GM13977 (cell line): ENCODE measurements around the gene IRAK3.
"Not testable (repeated sequence)": the region's sequence is repeated elsewhere in the genome, so short reads cannot be mapped to it uniquely, and the experiment has no call there.

Source experiments
- DNase-seq: peaks from one replicate; pipeline ENCODE4 v3.0.0; 2012; ENCODE audit warnings: low spot score
- in situ Hi-C: fragments of 300-500 bp; cut with MboI; formaldehyde crosslinking; loops from one replicate; pipeline ENCODE4 v1.12.0; 2022; ENCODE audit warnings: low sequenced_read_pairs, low pct_unique_long_range_greater_than_20kb, mixed read lengths, inconsistent platforms; ENCODE audit not compliant: unreplicated experiment
- TF ChIP-seq, protein P1 (sequence below): IDR thresholded peaks from 2 replicates; pipeline ENCODE4 v1.5.1; 2012; ENCODE audit warnings: mild to moderate bottlenecking, control low read depth; ENCODE audit not compliant: insufficient read depth; ENCODE audit errors: extremely low read depth, missing control alignments

IRAK3 gene

GRCh38 chr12:66290716-66291200, 101.7 kb downstream of the IRAK3 start:
- TF ChIP-seq, protein P1, sequence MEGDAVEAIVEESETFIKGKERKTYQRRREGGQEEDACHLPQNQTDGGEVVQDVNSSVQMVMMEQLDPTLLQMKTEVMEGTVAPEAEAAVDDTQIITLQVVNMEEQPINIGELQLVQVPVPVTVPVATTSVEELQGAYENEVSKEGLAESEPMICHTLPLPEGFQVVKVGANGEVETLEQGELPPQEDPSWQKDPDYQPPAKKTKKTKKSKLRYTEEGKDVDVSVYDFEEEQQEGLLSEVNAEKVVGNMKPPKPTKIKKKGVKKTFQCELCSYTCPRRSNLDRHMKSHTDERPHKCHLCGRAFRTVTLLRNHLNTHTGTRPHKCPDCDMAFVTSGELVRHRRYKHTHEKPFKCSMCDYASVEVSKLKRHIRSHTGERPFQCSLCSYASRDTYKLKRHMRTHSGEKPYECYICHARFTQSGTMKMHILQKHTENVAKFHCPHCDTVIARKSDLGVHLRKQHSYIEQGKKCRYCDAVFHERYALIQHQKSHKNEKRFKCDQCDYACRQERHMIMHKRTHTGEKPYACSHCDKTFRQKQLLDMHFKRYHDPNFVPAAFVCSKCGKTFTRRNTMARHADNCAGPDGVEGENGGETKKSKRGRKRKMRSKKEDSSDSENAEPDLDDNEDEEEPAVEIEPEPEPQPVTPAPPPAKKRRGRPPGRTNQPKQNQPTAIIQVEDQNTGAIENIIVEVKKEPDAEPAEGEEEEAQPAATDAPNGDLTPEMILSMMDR = no peak
- in situ Hi-C loops = no loop called here

GRCh38 chr12:66296176-66296683, 107.2 kb downstream of the IRAK3 start:
- no peak for DNase-seq
- TF ChIP-seq, protein P1 = no peak
- in situ Hi-C loops = no loop called here

More at GRCh38 chr12:66290716-66291200, 101.7 kb downstream of the IRAK3 start:
- DNase-seq = peak; percentile 12

DNA sequence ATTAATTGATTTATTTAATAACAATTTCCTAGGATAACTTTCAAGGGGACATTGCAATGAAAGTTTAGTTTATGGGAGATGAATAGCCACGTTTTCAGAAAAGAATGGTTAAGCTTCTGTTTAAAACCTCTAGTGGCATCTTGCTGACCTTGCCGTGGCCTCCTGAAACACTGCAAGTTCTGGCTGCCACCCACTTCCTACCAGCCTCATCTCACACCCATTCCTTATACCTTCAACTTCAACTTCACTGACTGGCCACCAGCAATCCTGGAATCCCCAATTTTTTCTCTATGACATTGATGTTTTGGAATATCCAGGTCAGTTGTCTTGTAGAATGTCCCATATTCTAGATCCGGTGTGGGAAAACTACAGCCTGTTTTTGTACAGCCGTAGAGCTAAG, 108.1 kb downstream of the IRAK3 start:
- DNase-seq = no peak
- TF ChIP-seq, protein P1 = no peak
- in situ Hi-C loops = no loop called here

DNA sequence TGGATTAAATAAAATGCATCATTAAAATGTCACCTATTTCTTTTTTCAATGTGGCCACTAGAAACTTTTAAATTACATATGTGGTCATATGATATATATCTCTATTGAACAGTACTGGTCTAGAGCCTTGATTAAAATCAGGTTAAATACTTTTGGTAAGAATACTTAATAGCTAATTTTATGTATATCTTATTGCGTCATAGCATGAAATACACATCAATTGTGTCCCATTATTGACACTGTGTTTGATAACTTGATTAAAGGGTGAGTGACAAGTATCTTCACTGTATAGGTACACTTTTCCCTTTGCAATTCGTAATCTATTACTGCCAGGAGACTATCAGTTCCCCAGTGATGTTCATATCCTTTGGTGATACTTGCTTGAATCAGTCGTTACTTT, 108.9 kb downstream of the IRAK3 start:
- TF ChIP-seq, protein P1 = no peak
- no peak for DNase-seq
- in situ Hi-C loops = no loop called here

DNA sequence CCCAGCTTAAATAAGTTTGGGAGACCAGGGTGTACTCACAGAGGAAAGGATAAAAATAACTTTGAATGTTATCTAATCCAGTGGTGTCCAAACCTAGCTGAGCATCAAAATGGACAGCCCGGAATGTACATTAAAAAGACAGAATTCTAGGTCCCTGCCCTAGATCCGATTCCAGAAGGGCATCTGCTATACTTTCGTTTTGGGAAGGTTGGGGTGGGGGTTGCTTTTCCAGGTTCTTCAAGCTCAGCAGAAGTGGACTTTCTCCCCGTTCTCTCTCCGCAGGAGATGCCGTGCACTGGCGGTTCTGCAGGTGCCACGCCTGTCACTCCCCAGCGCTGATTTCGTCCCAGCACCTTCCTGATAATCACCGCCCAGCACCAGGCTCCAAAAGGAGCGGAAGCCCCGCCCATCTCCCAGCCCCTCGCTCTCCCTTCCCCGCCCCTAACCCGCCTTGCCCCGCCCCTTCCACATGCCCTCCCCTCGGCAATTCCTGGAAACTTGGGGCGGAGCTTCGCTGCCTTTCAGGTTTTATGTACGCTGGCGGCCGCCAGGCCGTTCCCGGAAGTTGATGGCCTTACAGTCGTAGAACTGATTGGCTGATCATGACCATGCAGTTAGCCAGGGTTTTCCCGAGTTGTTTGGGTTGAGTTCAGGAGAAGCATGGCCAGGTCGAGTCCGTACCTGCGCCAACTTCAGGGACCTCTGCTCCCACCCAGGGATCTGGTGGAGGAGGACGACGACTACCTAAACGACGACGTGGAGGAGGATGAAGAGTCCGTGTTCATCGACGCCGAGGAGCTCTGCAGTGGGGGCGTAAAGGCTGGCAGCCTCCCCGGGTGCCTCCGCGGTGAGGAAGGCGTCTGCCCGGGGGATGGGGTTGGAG, 113.2 kb downstream of the IRAK3 start, which contains the start of gene HELB:
HELB (plus strand) TSS at position 550 of the 883 bp plus-strand sequence; CDS start at position 661, 111 bp downstream.
- TF ChIP-seq, protein P1 = no peak
- DNase-seq = peak; percentile 88
- in situ Hi-C loops = no loop called here

DNA sequence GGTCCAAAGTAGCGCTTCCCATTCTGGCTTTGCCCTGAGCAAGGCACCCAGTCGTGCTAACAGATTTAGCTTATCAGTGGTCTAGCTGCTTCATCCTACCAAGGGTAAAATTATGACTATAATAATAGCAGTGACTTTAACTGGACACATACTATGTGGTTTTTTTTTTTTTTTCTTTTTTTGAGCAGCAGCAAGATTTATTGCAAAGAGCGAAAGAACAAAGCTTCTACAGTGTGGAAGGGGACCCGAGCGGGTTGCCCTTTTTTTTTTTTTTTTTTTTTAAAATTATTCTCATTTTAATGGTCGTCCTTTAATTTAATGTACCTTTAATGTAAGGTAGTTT, 113.8 kb downstream of the IRAK3 start:
- in situ Hi-C loops = no loop called here
- TF ChIP-seq, protein P1 = no peak
- no peak for DNase-seq

DNA sequence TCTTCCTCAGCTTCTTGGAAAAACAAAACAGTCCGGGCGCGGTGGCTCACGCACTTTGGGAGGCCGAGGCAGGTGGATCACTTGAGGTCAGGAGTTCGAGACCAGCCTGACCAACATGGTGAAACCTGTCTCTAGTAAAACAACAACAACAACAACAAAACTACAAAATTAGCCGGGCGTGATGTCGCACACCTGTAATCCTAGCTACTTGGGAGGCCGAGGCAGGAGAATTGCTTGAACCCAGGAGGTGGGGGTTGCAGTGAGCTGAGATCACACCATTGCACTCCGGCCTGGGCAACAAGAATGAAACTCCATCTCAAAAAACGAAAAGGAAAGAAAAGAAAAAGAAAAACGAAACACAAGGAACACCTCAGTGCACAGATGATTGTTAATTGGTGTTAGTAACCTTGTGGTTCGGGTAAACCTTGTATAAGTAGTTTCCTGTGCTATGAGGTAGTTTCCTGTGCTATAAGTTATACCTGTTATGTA, 114.3 kb downstream of the IRAK3 start:
- DNase-seq = peak; percentile 29

More for the DNA sequence above, 114.3 kb downstream of the IRAK3 start:
- in situ Hi-C loops = not testable (repeated sequence)
